ENCODE data around the gene MCRIP1. TPM values are rescaled to one million over a fixed set of nuclear protein-coding genes. Genes with fewer than 3 reads are reported as not detected.

Gene MCRIP1
- total and polyA plus RNA-seq, 10 of the 15 experiments (the other 5 are each of a cell fraction or from before 2014, with no cell fraction given), result 0.31 to 54.4 (median 30.8) TPM

GRCh38 chr17:81803728-81804558, 29.1 kb downstream of the MCRIP1 start, which contains the start of gene GCGR (continued):
- TF ChIP-seq ZBTB4 (CRISPR knock-in tag; IDR thresholded peaks at IDR 0.05) (no peak), RB1 (IDR thresholded peaks at IDR 0.05; ENCODE audit: borderline replicate concordance) (no peak), TCF7 (IDR thresholded peaks at IDR 0.05; ENCODE audit: borderline replicate concordance) (no peak)

- intact Hi-C loops (cut with micrococcal nuclease; ENCODE audit: unreplicated experiment), result no loop called here
- H2AFZ ChIP-seq (ENCODE audit: control insufficient read depth, low read depth, low read length), result no peak overlapping the region
- no peak overlapping the region for H3K9ac ChIP-seq (ENCODE audit: control insufficient read depth, insufficient read depth, low read length)
- ChIA-PET SMC1A (ENCODE audit: uncharacterized antibody, unreplicated experiment) (no interaction called here), POLR2A (no interaction called here), CTCF (no interaction called here), RAD21 (ENCODE audit: unreplicated experiment) (no interaction called here)
- H3K27ac ChIP-seq (ENCODE audit: control insufficient read depth, insufficient read depth), result no peak overlapping the region
- no peaks in the 10 kb centered on the region for H3K4me1 ChIP-seq (ENCODE audit: control insufficient read depth, insufficient read depth, low read length)
- no peaks in the 10 kb centered on the region for H4K20me1 ChIP-seq (ENCODE audit: control insufficient read depth, insufficient read depth)
- no peak overlapping the region for H3K4me2 ChIP-seq (ENCODE audit: control insufficient read depth, insufficient read depth)
- no peak for ATAC-seq
- 60% methylated on average over 24 of the region's 26 CpGs for WGBS (ENCODE audit: insufficient coverage, insufficient replicate concordance, low lambda C conversion rate, missing lambda C conversion rate)
- H3K27me3 ChIP-seq (replicated peaks in 1 of 2; ENCODE audit: control insufficient read depth in 2 of 2, insufficient read depth in 2 of 2, low read length in 1 of 2), result peaks cover 1 to 4% of the 10 kb centered on the region in 2 experiments; a peak in 1 of 4 replicates
- H3K79me2 ChIP-seq (ENCODE audit: control insufficient read depth, insufficient read depth, low read length), result no peaks in the 10 kb centered on the region
- H3K36me3 ChIP-seq (ENCODE audit: control insufficient read depth in 2 of 2, insufficient read depth in 2 of 2, low read length in 1 of 2), result no peaks in the 10 kb centered on the region
- DNase-seq (ENCODE audit: low read depth, low spot score), result no peak
- in situ Hi-C loops (cut with MboI), result no loop called here
- no peak overlapping the region for H3K4me3 ChIP-seq
- no peak for FAIRE-seq
- H3K9me3 ChIP-seq (replicated peaks; ENCODE audit: control insufficient read depth, insufficient read depth, low read length), result no peaks in the 10 kb centered on the region
- no TSS peak for BruUV-seq (replicated peaks)
- no peak for TF ChIP-seq TCF3 (IDR thresholded peaks at IDR 0.05; ENCODE audit: borderline replicate concordance, insufficient read depth, low read depth, low read length)
- TF ChIP-seq ESRRA (IDR thresholded peaks at IDR 0.05; ENCODE audit: low read length), result no peak
- TF ChIP-seq ZNF207 (IDR thresholded peaks at IDR 0.05; ENCODE audit: borderline replicate concordance), result no peak
- TF ChIP-seq NR2C1 (IDR thresholded peaks at IDR 0.05), result no peak
- TF ChIP-seq CBX3 (IDR thresholded peaks at IDR 0.05; ENCODE audit: borderline replicate concordance, low read depth), result no peak
- TF ChIP-seq NBN (IDR thresholded peaks at IDR 0.05), result no peak
- no peak for TF ChIP-seq CTCF (IDR thresholded peaks at IDR 0.05 in 2 of 3, conservative IDR thresholded peaks at IDR 0.05 in 1 of 3; ENCODE audit: control insufficient read depth in 2 of 3, extremely low read depth in 1 of 3, insufficient read depth in 1 of 3, low read depth in 3 of 3, low read length in 3 of 3)
- no peak for TF ChIP-seq EP300 (IDR thresholded peaks at IDR 0.05; ENCODE audit: borderline replicate concordance in 1 of 2, control insufficient read depth in 1 of 2, low read depth in 2 of 2, low read length in 2 of 2)
- no peak for TF ChIP-seq PKNOX1 (IDR thresholded peaks at IDR 0.05)
- no peak for TF ChIP-seq FOXM1 (IDR thresholded peaks at IDR 0.05; ENCODE audit: low read depth, low read length)
Measured at GRCh38 chr17:81802856-81803643, 30.0 kb downstream of the MCRIP1 start.
